Measurements from ENCODE around the gene SUGCT. TPM values are rescaled to one million over a fixed set of nuclear protein-coding genes. Genes with fewer than 3 reads are reported as not detected.
"Not testable (repeated sequence)": the region's sequence is repeated elsewhere in the genome, so short reads cannot be mapped to it uniquely, and the experiment has no call there.

Gene SUGCT
- total and polyA plus RNA-seq, 2 of the 13 experiments (the other 11 are each of a cell fraction or from before 2014, with no cell fraction given) = 10.1 to 22.2 TPM

GRCh38 chr7:40175256-40175655 is 40.5 kb downstream of the SUGCT start:
- H3K4me2 ChIP-seq (ENCODE audit: low read depth, low read length); H3K36me3 ChIP-seq (replicated peaks in 1 of 2; ENCODE audit: control insufficient read depth in 1 of 2, insufficient read depth in 2 of 2, low read length in 2 of 2); ATAC-seq; H3K4me3 ChIP-seq (replicated peaks in 1 of 3; ENCODE audit: insufficient read depth in 1 of 3, low read depth in 2 of 3, low read length in 3 of 3); H3K9me3 ChIP-seq (ENCODE audit: low read length); H3K79me2 ChIP-seq (ENCODE audit: insufficient read depth, low read length); H4K20me1 ChIP-seq (ENCODE audit: insufficient read depth, low read length); H2AFZ ChIP-seq (ENCODE audit: low read length); H3K27me3 ChIP-seq (ENCODE audit: control insufficient read depth in 1 of 2, insufficient read depth in 2 of 2, low read length in 2 of 2); FAIRE-seq; H3K9ac ChIP-seq (ENCODE audit: insufficient read depth, low read depth, low read length); H3K4me1 ChIP-seq (ENCODE audit: insufficient read depth, low read length); CTCF ChIA-PET (ENCODE audit: low intra/inter-chr PET ratio, low total read pairs); in situ Hi-C loops (cut with HindIII; ENCODE audit: extremely low pct_ligation_motif_present, low pct_unique_long_range_greater_than_20kb); BruUV-seq (replicated peaks); DNase-seq (ENCODE audit: low spot score); POLR2A ChIA-PET; H3K27ac ChIP-seq (ENCODE audit: extremely low read length, insufficient read depth, low read length); intact Hi-C loops (cut with micrococcal nuclease; ENCODE audit: unreplicated experiment): not testable (repeated sequence)
- WGBS (ENCODE audit: low lambda C conversion rate) = 97% methylated on average over 6 of the region's 6 CpGs

GRCh38 chr7:40175725-40176510 is 41.1 kb downstream of the SUGCT start:
- Histone ChIP-seq H3K4me1 (ENCODE audit: insufficient read depth, low read length) (no peaks in the 10 kb centered on the region), H3K36me3 (replicated peaks in 1 of 2; ENCODE audit: control insufficient read depth in 1 of 2, insufficient read depth in 2 of 2, low read length in 2 of 2) (no peaks in the 10 kb centered on the region)
- intact Hi-C loops (cut with micrococcal nuclease; ENCODE audit: unreplicated experiment) = no loop called here

More at GRCh38 chr7:40175725-40176510, 41.1 kb downstream of the SUGCT start:
- CTCF ChIA-PET (ENCODE audit: low intra/inter-chr PET ratio, low total read pairs) = no interaction called here
- in situ Hi-C loops (cut with HindIII; ENCODE audit: extremely low pct_ligation_motif_present, low pct_unique_long_range_greater_than_20kb) = no loop called here
- Histone ChIP-seq H3K27me3 (ENCODE audit: control insufficient read depth in 1 of 2, insufficient read depth in 2 of 2, low read length in 2 of 2) (no peaks in the 10 kb centered on the region), H4K20me1 (ENCODE audit: insufficient read depth, low read length) (no peaks in the 10 kb centered on the region), H3K9ac (ENCODE audit: insufficient read depth, low read depth, low read length) (no peak overlapping the region), H3K4me3 (replicated peaks in 1 of 3; ENCODE audit: insufficient read depth in 1 of 3, low read depth in 2 of 3, low read length in 3 of 3) (no peak overlapping the region), H3K79me2 (ENCODE audit: insufficient read depth, low read length) (no peaks in the 10 kb centered on the region), H2AFZ (ENCODE audit: low read length) (no peak overlapping the region), H3K27ac (ENCODE audit: extremely low read length, insufficient read depth, low read length) (no peak overlapping the region), H3K9me3 (ENCODE audit: low read length) (no peaks in the 10 kb centered on the region), H3K4me2 (ENCODE audit: low read depth, low read length) (no peak overlapping the region)
- no peak for TF ChIP-seq NFYB (CRISPR knock-in tag; IDR thresholded peaks at IDR 0.05)
- TF ChIP-seq, protein P1, sequence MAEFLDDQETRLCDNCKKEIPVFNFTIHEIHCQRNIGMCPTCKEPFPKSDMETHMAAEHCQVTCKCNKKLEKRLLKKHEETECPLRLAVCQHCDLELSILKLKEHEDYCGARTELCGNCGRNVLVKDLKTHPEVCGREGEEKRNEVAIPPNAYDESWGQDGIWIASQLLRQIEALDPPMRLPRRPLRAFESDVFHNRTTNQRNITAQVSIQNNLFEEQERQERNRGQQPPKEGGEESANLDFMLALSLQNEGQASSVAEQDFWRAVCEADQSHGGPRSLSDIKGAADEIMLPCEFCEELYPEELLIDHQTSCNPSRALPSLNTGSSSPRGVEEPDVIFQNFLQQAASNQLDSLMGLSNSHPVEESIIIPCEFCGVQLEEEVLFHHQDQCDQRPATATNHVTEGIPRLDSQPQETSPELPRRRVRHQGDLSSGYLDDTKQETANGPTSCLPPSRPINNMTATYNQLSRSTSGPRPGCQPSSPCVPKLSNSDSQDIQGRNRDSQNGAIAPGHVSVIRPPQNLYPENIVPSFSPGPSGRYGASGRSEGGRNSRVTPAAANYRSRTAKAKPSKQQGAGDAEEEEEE (CRISPR knock-in tag; IDR thresholded peaks at IDR 0.05; ENCODE audit: borderline replicate concordance) = no peak
- no peak for TF ChIP-seq CCDC6 (CRISPR knock-in tag; IDR thresholded peaks at IDR 0.05)
- POLR2A ChIA-PET = no interaction called here
- WGBS (ENCODE audit: low lambda C conversion rate) = 97% methylated on average over 9 of the region's 9 CpGs
- no TSS peak for BruUV-seq (replicated peaks)
- no peak for DNase-seq (ENCODE audit: low spot score)
- no peak for FAIRE-seq
- ATAC-seq = no peak
